Measurements from ENCODE around the gene HVCN1.
"Not testable (repeated sequence)": the region's sequence is repeated elsewhere in the genome, so short reads cannot be mapped to it uniquely, and the experiment has no call there.

Gene HVCN1

GRCh38 chr12:110688446-110689280 is at the start of gene HVCN1:
Gene HVCN1, minus strand, starts transcription at chr12:110689115. Its CDS starts 5,870 bp downstream, at chr12:110683245.
- peak; percentile 37 for DNase-seq (ENCODE audit: low spot score)

GRCh38 chr12:110737532-110737931 is 48.6 kb upstream of the HVCN1 start:
- DNase-seq (ENCODE audit: low spot score): no peak

- not testable (repeated sequence) for DNase-seq (ENCODE audit: low spot score)
Measured at GRCh38 chr12:110737016-110737415, 48.1 kb upstream of the HVCN1 start.

GRCh38 chr12:110733900-110734299 is 45.0 kb upstream of the HVCN1 start:
- DNase-seq (ENCODE audit: low spot score): no peak

- DNase-seq (ENCODE audit: low spot score): no peak
Measured at GRCh38 chr12:110733089-110733715, 44.3 kb upstream of the HVCN1 start.

GRCh38 chr12:110732572-110732971 is 43.7 kb upstream of the HVCN1 start:
- DNase-seq (ENCODE audit: low spot score): no peak

- no peak for DNase-seq (ENCODE audit: low spot score)
Measured at GRCh38 chr12:110731479-110731878, 42.6 kb upstream of the HVCN1 start.

- DNase-seq (ENCODE audit: low spot score): no peak
Measured at GRCh38 chr12:110728628-110729027, 39.7 kb upstream of the HVCN1 start.

- DNase-seq (ENCODE audit: low spot score): no peak
Measured at GRCh38 chr12:110726708-110727369, 37.9 kb upstream of the HVCN1 start.

GRCh38 chr12:110726028-110726427 is 37.1 kb upstream of the HVCN1 start:
- DNase-seq (ENCODE audit: low spot score): no peak

- DNase-seq (ENCODE audit: low spot score): no peak
Measured at GRCh38 chr12:110725267-110725666, 36.4 kb upstream of the HVCN1 start.

GRCh38 chr12:110722892-110723291 is 34.0 kb upstream of the HVCN1 start:
- DNase-seq (ENCODE audit: low spot score): not testable (repeated sequence)

- no peak for DNase-seq (ENCODE audit: low spot score)
Measured at GRCh38 chr12:110721570-110721969, 32.7 kb upstream of the HVCN1 start.

- DNase-seq (ENCODE audit: low spot score): no peak
Measured at GRCh38 chr12:110720516-110720915, 31.6 kb upstream of the HVCN1 start.

GRCh38 chr12:110718222-110718908 is 29.4 kb upstream of the HVCN1 start:
- DNase-seq (ENCODE audit: low spot score): no peak

GRCh38 chr12:110717037-110717436 is 28.1 kb upstream of the HVCN1 start:
- DNase-seq (ENCODE audit: low spot score): no peak

GRCh38 chr12:110708917-110709316 is 20.0 kb upstream of the HVCN1 start:
- DNase-seq (ENCODE audit: low spot score): no peak

GRCh38 chr12:110705309-110705708 is 16.4 kb upstream of the HVCN1 start:
- no peak for DNase-seq (ENCODE audit: low spot score)

GRCh38 chr12:110704750-110705149 is 15.8 kb upstream of the HVCN1 start:
- no peak for DNase-seq (ENCODE audit: low spot score)

- DNase-seq (ENCODE audit: low spot score): no peak
Measured at GRCh38 chr12:110704231-110704630, 15.3 kb upstream of the HVCN1 start.

- no peak for DNase-seq (ENCODE audit: low spot score)
Measured at GRCh38 chr12:110702081-110702480, 13.2 kb upstream of the HVCN1 start.
